GM23338 (cell line): ENCODE results near the gene FRAS1.

Experiments
- CREB1 ChIP-seq: fragments of 250-450 bp; sonication (Bioruptor Pico); IDR thresholded peaks from 2 replicates; pipeline ENCODE4 v1.5.0; 2020; ENCODE audit warnings: low read depth, mild to moderate bottlenecking, moderate library complexity
- CTCF ChIP-seq, 2 experiments: fragments of 200-600 bp in 1 of 2; sonication (generic) in 1 of 2; conservative IDR thresholded peaks; 2 replicates each; pipeline versions ENCODE4 v1.5.1 to v1.6.1; 2016 to 2017; ENCODE audit warnings: antibody characterized with exemption in 2 of 2, low read depth in 2 of 2, mild to moderate bottlenecking in 2 of 2, moderate library complexity in 1 of 2
- EZH2 ChIP-seq: fragments of 200-600 bp; sonication (generic); IDR thresholded peaks from one replicate; pipeline ENCODE4 v1.8.0; 2017; ENCODE audit warnings: antibody characterized with exemption, mild to moderate bottlenecking, low read depth; ENCODE audit not compliant: unreplicated experiment
- NANOG ChIP-seq: IDR thresholded peaks from 2 replicates; pipeline ENCODE4 v1.6.1; 2016; ENCODE audit warnings: antibody characterized with exemption, borderline replicate concordance
- POLR2AphosphoS5 ChIP-seq: IDR thresholded peaks from 2 replicates; pipeline ENCODE4 v1.6.1; 2016; ENCODE audit warnings: antibody characterized with exemption, low read depth
- STAT1 ChIP-seq: IDR thresholded peaks from one replicate; pipeline ENCODE4 v1.6.1; 2016; ENCODE audit warnings: antibody characterized with exemption; ENCODE audit not compliant: unreplicated experiment
- TF ChIP-seq, protein P1 (sequence below): IDR thresholded peaks from one replicate; pipeline ENCODE4 v1.6.1; 2018; ENCODE audit warnings: antibody characterized with exemption; ENCODE audit not compliant: unreplicated experiment

- TF ChIP-seq CTCF (conservative IDR thresholded peaks at IDR 0.05; ENCODE audit: low read depth in 2 of 2) = no peak
- TF ChIP-seq, protein P1, sequence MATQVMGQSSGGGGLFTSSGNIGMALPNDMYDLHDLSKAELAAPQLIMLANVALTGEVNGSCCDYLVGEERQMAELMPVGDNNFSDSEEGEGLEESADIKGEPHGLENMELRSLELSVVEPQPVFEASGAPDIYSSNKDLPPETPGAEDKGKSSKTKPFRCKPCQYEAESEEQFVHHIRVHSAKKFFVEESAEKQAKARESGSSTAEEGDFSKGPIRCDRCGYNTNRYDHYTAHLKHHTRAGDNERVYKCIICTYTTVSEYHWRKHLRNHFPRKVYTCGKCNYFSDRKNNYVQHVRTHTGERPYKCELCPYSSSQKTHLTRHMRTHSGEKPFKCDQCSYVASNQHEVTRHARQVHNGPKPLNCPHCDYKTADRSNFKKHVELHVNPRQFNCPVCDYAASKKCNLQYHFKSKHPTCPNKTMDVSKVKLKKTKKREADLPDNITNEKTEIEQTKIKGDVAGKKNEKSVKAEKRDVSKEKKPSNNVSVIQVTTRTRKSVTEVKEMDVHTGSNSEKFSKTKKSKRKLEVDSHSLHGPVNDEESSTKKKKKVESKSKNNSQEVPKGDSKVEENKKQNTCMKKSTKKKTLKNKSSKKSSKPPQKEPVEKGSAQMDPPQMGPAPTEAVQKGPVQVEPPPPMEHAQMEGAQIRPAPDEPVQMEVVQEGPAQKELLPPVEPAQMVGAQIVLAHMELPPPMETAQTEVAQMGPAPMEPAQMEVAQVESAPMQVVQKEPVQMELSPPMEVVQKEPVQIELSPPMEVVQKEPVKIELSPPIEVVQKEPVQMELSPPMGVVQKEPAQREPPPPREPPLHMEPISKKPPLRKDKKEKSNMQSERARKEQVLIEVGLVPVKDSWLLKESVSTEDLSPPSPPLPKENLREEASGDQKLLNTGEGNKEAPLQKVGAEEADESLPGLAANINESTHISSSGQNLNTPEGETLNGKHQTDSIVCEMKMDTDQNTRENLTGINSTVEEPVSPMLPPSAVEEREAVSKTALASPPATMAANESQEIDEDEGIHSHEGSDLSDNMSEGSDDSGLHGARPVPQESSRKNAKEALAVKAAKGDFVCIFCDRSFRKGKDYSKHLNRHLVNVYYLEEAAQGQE = no peak
- TF ChIP-seq EZH2 = no peak
- TF ChIP-seq POLR2AphosphoS5 = no peak
- TF ChIP-seq NANOG = no peak
- TF ChIP-seq STAT1 = no peak
- no peak for TF ChIP-seq CREB1 (CRISPR knock-in tag)
These were observed 274.8 kb downstream of the FRAS1 start for GRCh38 chr4:78331965-78332364.
